Retinal pigment epithelial cell (primary cell): ENCODE results near the gene TAL2.

Experiments used
- DNase-seq: peaks from one replicate; pipeline ENCODE4 v3.0.0-alpha.2; 2010; ENCODE audit warnings: low read depth
- H3K4me3 ChIP-seq: 2 replicates; pipeline ENCODE4 v1.5.1; 2011; ENCODE audit warnings: mild to moderate bottlenecking, low read length, control low read depth, moderate library complexity
- TF ChIP-seq, protein P1 (sequence below): conservative IDR thresholded peaks from 2 replicates; pipeline ENCODE4 v1.5.1; 2011; ENCODE audit warnings: low read depth, low read length, control low read depth, inconsistent platforms

The TAL2 gene

DNA sequence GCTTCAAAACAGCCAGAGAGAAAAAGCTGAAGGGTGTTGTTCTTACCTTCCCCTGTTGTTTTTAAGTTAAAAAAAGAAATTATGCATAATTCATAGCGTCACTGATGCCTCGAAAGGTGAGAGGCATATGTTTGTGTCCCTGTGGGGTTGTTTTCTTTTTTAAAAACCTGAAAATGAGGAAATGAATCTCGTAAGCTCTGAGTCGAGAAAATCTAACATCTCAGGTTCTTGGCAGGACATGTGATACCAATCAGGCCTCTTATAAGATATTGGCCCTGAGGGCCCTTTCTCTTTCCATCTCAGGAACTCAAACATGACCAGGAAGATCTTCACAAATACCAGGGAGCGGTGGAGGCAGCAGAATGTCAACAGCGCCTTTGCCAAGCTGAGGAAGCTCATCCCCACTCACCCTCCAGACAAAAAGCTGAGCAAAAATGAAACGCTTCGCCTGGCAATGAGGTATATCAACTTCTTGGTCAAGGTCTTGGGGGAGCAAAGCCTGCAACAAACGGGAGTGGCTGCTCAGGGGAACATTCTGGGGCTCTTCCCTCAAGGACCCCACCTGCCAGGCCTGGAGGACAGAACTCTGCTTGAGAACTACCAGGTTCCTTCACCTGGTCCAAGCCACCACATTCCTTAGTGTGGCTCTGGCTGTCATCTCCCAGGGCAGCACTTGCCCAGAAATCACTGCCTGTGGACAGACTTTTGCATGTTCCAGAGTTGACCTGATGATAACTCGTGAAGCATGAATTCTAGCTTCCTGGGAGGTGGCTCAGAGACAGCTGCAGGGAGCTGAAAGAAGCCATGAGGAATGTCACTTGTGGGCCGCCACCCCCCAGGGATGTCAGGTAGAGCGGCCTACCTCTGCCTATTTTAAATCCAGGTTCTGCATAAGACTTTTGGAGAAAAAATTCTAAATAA lies at the start of gene TAL2:
TSS of gene TAL2 (plus strand) at position 274 of the 921 bp plus-strand sequence. CDS start at position 314, 40 bp downstream.
- TF ChIP-seq, protein P1, sequence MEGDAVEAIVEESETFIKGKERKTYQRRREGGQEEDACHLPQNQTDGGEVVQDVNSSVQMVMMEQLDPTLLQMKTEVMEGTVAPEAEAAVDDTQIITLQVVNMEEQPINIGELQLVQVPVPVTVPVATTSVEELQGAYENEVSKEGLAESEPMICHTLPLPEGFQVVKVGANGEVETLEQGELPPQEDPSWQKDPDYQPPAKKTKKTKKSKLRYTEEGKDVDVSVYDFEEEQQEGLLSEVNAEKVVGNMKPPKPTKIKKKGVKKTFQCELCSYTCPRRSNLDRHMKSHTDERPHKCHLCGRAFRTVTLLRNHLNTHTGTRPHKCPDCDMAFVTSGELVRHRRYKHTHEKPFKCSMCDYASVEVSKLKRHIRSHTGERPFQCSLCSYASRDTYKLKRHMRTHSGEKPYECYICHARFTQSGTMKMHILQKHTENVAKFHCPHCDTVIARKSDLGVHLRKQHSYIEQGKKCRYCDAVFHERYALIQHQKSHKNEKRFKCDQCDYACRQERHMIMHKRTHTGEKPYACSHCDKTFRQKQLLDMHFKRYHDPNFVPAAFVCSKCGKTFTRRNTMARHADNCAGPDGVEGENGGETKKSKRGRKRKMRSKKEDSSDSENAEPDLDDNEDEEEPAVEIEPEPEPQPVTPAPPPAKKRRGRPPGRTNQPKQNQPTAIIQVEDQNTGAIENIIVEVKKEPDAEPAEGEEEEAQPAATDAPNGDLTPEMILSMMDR: no peak
- DNase-seq: no peak
- no peak within 1 kb of the TSS for H3K4me3 ChIP-seq

DNA sequence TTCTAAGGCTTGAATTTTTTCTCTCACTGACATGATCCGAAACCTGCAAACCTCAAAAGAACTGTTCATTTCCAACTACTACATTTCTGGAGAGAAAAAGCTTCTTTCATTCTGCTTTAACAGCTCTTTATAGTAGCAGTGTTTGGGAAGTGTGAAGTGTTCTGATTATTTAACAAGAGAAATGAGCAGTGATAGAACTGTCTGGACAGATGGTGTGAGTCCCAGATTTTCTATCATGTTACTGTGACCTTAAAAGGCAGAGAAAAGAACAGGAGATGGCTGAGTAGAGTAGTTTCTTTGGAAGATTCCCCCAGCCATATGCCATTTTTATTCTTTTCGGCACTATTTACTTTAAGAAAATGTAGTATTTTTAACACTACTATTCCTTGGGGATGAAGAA lies 41.3 kb upstream of the TAL2 start:
- H3K4me3 ChIP-seq: no peak overlapping the region
- TF ChIP-seq, protein P1: no peak
- DNase-seq: no peak

DNA sequence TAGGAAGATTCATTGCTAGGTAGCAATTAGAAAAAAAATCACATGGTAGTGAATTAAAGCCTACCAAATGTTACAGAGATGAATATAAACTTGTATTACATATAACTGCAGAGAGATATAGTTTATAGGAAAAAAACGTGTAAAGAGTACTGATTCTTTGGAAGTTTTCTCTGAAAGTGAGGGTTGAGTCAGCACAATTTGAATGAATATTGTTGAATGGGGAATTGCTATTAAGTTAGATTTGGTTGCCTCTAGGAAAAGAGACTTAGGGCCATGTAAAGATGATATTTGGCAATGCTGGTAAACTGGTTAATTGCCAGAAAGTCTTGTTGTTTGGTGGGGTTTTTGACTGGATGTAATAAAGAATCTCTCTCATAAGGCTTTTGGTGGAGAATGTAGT lies 37.2 kb upstream of the TAL2 start:
- no peak overlapping the region for H3K4me3 ChIP-seq
- no peak for DNase-seq
- TF ChIP-seq, protein P1: no peak

DNA sequence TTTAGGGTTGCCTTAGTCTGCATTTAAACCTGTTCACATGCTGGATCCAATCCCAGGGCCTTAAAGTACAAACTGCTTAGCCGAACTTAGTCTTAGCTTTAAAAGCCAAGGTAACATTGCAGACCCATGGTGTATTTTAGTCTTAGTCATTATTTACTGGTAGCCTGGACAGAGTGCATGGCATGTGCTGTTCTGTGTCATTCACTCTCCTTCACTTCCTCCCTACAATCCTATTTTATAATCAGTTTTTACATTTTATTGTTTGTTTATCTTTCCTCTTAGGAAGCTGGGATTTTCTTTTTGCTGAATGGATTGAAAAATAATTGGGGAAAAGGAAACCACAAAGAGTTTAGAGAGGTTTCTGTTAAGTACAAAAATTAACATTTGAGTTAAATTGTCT lies 29.4 kb upstream of the TAL2 start:
- no peak for DNase-seq
- TF ChIP-seq, protein P1: no peak

DNA sequence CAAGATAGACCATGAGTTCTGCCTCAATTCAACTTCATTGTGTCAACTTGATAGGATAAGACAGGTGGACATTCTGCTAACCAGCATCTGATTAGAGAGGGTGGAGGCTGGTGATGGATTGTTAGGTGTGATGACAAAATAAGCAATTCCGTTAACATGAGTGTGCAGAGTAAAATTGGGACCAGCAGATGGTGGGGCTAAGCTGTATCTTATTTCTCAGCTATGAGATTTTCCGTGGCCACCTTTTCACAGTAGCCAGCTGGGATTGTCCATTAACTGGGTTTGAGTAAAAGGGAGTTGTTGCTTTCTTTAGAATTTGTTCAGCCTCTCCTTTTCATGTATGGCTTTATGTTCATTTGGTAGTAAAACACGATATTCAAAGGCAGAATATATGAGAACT lies 28.8 kb upstream of the TAL2 start:
- TF ChIP-seq, protein P1: no peak
- no peak overlapping the region for H3K4me3 ChIP-seq
- DNase-seq: no peak

More for the DNA sequence above, 29.4 kb upstream of the TAL2 start:
- H3K4me3 ChIP-seq: no peak overlapping the region

DNA sequence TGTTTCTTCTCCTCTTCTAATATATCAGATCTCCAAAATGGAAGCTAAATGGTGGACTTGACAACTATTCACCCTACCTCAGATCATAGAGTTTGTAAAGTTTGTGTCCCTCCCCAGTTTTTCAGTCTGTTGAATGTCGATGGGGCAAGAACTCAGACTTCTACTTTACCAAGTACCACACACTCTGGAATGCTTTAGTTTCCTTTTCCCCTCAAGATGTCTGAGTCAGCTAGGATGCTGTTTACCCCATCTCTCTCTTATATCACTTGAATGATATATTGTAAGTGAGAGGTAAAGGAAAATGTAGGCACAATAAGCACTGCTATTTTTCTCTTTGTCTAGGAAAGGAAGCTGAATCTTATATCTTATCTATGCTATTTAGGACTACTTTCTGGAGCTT lies 25.9 kb upstream of the TAL2 start:
- TF ChIP-seq, protein P1: no peak
- DNase-seq: no peak
- H3K4me3 ChIP-seq: no peak overlapping the region

DNA sequence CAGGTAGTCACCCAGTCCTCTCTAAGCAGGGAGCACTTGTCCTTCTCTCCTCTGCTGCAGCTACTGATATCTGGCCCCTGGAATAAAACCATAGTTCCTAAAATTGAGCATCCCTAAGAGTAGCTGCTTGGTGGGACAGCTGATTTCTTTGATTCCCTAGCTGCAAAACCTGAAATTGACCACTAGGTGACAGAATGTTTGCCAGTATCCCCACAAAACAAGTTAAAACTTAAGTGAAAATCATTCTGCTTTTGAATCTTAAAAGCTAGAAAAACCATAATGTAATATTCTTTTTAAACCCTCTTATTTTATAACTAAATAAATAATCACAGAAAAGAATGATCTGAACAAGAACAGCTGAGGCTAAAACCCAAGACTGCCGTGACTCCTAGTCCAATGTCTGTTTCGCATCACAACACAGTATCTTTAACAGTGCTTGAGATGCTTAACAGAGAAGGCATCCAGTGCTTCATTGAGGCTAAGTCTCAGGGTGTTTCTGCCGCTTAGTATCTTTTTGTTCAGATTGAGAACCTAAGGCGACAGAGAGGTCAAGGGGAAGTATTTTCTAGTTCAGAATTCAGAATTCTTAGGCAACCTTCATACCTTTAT lies 24.4 kb upstream of the TAL2 start:
- H3K4me3 ChIP-seq: no peak overlapping the region
- TF ChIP-seq, protein P1: peak; percentile 64
- no peak for DNase-seq
